ENCODE data around the gene TRABD. TPM values are rescaled to one million over a fixed set of nuclear protein-coding genes. Genes with fewer than 3 reads are reported as not detected.

Gene TRABD
- total RNA-seq, 1 donor from 2014 or later = 45.0 TPM

GRCh38 chr22:50216684-50217520, 31.2 kb downstream of the TRABD start:
- DNase-seq (ENCODE audit: extremely low read depth, low read depth, low spot score) = no peak

- DNase-seq (ENCODE audit: extremely low read depth, low read depth, low spot score) = no peak
Observed at GRCh38 chr22:50217543-50218152, 31.9 kb downstream of the TRABD start.

GRCh38 chr22:50218153-50218995, 32.7 kb downstream of the TRABD start:
- no peak for DNase-seq (ENCODE audit: extremely low read depth, low read depth, low spot score)

- DNase-seq (ENCODE audit: extremely low read depth, low read depth, low spot score) = no peak
Observed at GRCh38 chr22:50218996-50219727, 33.4 kb downstream of the TRABD start.

- DNase-seq (ENCODE audit: extremely low read depth, low read depth, low spot score) = no peak
Observed at GRCh38 chr22:50219800-50220602, 34.3 kb downstream of the TRABD start.

- DNase-seq (ENCODE audit: extremely low read depth, low read depth, low spot score) = no peak
Observed at GRCh38 chr22:50220603-50221409, 35.1 kb downstream of the TRABD start.

- DNase-seq (ENCODE audit: extremely low read depth, low read depth, low spot score) = no peak
Observed at GRCh38 chr22:50221410-50222300, 35.9 kb downstream of the TRABD start.

GRCh38 chr22:50222508-50222907, 36.8 kb downstream of the TRABD start:
- no peak for DNase-seq (ENCODE audit: extremely low read depth, low read depth, low spot score)

GRCh38 chr22:50224071-50224470, 38.4 kb downstream of the TRABD start:
- DNase-seq (ENCODE audit: extremely low read depth, low read depth, low spot score) = no peak

- DNase-seq (ENCODE audit: extremely low read depth, low read depth, low spot score) = no peak
Observed at GRCh38 chr22:50225200-50225969, 39.7 kb downstream of the TRABD start.

- DNase-seq (ENCODE audit: extremely low read depth, low read depth, low spot score) = no peak
Observed at GRCh38 chr22:50226063-50226874, 40.6 kb downstream of the TRABD start.

GRCh38 chr22:50226875-50227165, 41.1 kb downstream of the TRABD start:
- no peak for DNase-seq (ENCODE audit: extremely low read depth, low read depth, low spot score)

GRCh38 chr22:50227579-50228215, 42.0 kb downstream of the TRABD start:
- no peak for DNase-seq (ENCODE audit: extremely low read depth, low read depth, low spot score)

- no peak for DNase-seq (ENCODE audit: extremely low read depth, low read depth, low spot score)
Observed at GRCh38 chr22:50228366-50228765, 42.7 kb downstream of the TRABD start.

- no peak for DNase-seq (ENCODE audit: extremely low read depth, low read depth, low spot score)
Observed at GRCh38 chr22:50229370-50229769, 43.7 kb downstream of the TRABD start.

- DNase-seq (ENCODE audit: extremely low read depth, low read depth, low spot score) = no peak
Observed at GRCh38 chr22:50232481-50233151, 46.9 kb downstream of the TRABD start.
